NCI-H2196 (cell line): Measurements from ENCODE around the gene SERPINH1.

ENCODE experiments used
- DNase-seq: peaks from one replicate; lab custom pipeline; 2025; ENCODE audit not compliant: unreplicated experiment; lab: John Stamatoyannopoulos, UW

The SERPINH1 gene

GRCh38 chr11:75594211-75594610, 32.2 kb downstream of the SERPINH1 start:
- no peak for DNase-seq

- no peak for DNase-seq
Observed at GRCh38 chr11:75595429-75595828, 33.4 kb downstream of the SERPINH1 start.

DNA sequence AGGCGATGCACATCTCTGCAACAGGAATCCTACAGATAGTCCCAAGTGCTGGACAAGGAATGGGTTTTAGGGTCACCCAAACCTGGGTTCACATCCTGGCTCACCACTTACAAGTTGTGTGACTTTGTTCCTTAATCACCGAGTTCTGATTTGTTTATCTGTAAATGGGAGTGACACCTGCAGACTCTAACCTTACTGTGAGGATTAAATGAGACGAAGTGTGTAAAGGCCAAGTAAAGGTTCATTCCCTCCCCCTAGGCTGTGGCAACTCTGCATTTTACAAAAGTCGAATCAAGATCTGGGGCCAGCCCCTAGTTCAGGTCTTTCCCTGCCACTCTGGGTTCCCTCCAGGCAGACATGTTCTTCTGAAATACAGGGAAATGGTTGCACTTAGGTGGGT, 34.9 kb downstream of the SERPINH1 start:
- DNase-seq, result no peak

GRCh38 chr11:75597636-75598035, 35.6 kb downstream of the SERPINH1 start:
- peak; percentile 34 for DNase-seq

- no peak for DNase-seq
Observed at GRCh38 chr11:75598264-75598663, 36.2 kb downstream of the SERPINH1 start.

GRCh38 chr11:75598900-75599299, 36.8 kb downstream of the SERPINH1 start:
- DNase-seq, result no peak

DNA sequence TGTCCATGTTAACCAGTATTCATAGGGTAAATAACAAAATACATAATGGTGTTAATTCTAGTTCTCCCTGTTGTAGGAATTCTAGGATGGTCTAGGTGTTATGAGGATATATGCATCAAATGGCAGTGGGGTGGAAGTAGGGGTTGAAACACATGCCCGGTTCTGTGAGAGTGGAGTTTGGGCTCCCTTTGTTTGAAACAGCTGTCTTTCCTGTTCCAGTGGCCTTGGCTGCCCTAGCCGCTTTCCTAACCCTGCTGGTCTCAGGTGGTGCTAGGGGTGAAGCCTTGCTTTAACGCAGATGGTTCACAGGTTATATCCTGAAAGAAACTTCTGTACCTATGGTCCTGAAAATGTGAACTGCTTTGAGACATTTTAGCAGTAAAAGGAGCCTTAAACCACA, 38.3 kb downstream of the SERPINH1 start:
- DNase-seq, result no peak

DNA sequence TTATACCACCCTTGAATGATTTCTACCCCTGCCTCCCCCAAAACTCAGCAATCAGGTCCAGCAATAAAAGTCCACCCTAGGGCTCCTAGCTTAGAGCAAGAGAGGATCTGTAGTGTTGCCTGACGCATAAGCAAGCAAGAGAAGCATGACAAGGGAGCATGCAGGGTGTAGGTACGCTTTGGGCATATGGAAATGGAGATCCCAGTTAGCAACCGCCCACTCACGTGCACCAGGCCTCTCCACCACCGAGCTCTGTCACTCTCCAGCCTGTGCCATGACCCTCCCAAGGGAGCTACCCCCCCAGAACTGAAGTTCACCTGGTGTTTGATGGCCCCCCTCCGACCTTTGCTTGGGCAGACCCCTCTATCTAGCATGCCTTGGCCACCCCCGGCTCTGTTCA, 39.4 kb downstream of the SERPINH1 start:
- no peak for DNase-seq

GRCh38 chr11:75602951-75603350, 40.9 kb downstream of the SERPINH1 start:
- no peak for DNase-seq

- no peak for DNase-seq
Observed at GRCh38 chr11:75603791-75604736, 42.0 kb downstream of the SERPINH1 start.

- DNase-seq, result no peak
Observed at GRCh38 chr11:75606099-75606498, 44.0 kb downstream of the SERPINH1 start.

- DNase-seq, result no peak
Observed at GRCh38 chr11:75611823-75612222, 49.8 kb downstream of the SERPINH1 start.

- no peak for DNase-seq
Observed at GRCh38 chr11:75615751-75616150, 53.7 kb downstream of the SERPINH1 start.

DNA sequence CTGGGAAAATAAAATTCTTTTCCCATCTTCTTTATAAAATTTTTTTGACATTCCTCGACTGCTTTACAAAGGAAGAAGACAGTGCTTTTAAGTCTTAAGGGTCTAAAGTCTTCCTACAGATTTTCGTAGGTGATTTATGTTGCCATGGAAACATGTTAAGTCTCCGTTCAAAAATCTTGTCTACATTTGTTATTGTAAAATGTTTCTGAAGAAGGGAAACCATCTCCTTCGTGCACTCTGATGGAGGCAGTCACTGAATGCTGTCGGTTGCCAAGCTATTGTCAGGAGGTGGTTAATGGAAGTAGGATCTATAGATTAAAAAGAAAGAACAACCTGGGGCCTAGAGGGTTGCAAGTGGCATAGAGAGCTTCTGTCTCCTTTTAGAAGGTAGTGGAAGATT, 54.2 kb downstream of the SERPINH1 start:
- no peak for DNase-seq
